ENCODE measurements around the gene PLCB1. TPM values are rescaled to one million over a fixed set of nuclear protein-coding genes. Genes with fewer than 3 reads are reported as not detected.
"Not testable (repeated sequence)": the region's sequence is repeated elsewhere in the genome, so short reads cannot be mapped to it uniquely, and the experiment has no call there.

Gene PLCB1
- total and polyA plus RNA-seq, 2 experiments from 2014 or later = 6.7 to 20.5 TPM

GRCh38 chr20:8097307-8097706 lies 34.8 kb upstream of the PLCB1 start:
- no peak overlapping the region for H3K4me2 ChIP-seq
- no peaks in the 10 kb centered on the region for H3K9me2 ChIP-seq (replicated peaks; ENCODE audit: insufficient read depth)
- no peaks in the 10 kb centered on the region for H3K36me3 ChIP-seq (replicated peaks; ENCODE audit: insufficient read depth, low read depth)
- 86% methylated on average over 2 of the region's 2 CpGs for WGBS (ENCODE audit: low lambda C conversion rate, missing lambda C conversion rate)
- H4K20me1 ChIP-seq (ENCODE audit: insufficient read depth, poor library complexity, severe bottlenecking) = no peaks in the 10 kb centered on the region
- no peaks in the 10 kb centered on the region for H3K79me2 ChIP-seq
- H3K4me1 ChIP-seq (ENCODE audit: insufficient read depth) = peaks cover 17% of the 10 kb centered on the region
- H3K27me3 ChIP-seq = no peaks in the 10 kb centered on the region
- no peak for DNase-seq (ENCODE audit: low spot score)
- TF ChIP-seq EZH2phosphoT487 (IDR thresholded peaks at IDR 0.05; ENCODE audit: low read depth, severe bottlenecking, unreplicated experiment) (no peak), EZH2 (IDR thresholded peaks at IDR 0.05; ENCODE audit: borderline replicate concordance) (no peak), CTCF (IDR thresholded peaks at IDR 0.05; ENCODE audit: poor library complexity) (no peak)
- no peak overlapping the region for H3K4me3 ChIP-seq
- H2AFZ ChIP-seq = no peak overlapping the region
- no peak overlapping the region for H3K27ac ChIP-seq
- H3K9me3 ChIP-seq (ENCODE audit: low read depth) = no peaks in the 10 kb centered on the region

GRCh38 chr20:8104252-8104651 lies 27.8 kb upstream of the PLCB1 start:
- 95% methylated on average over 2 of the region's 2 CpGs for WGBS (ENCODE audit: low lambda C conversion rate, missing lambda C conversion rate)
- no peak for DNase-seq (ENCODE audit: low spot score)

GRCh38 chr20:8114612-8115011 lies 17.5 kb upstream of the PLCB1 start:
- 90% methylated on average over 17 of the region's 21 CpGs for WGBS (ENCODE audit: low lambda C conversion rate, missing lambda C conversion rate)
- H3K4me2 ChIP-seq; H4K20me1 ChIP-seq (ENCODE audit: insufficient read depth, poor library complexity, severe bottlenecking); H2AFZ ChIP-seq; DNase-seq (ENCODE audit: low spot score); H3K27me3 ChIP-seq; H3K9me3 ChIP-seq (ENCODE audit: low read depth); H3K27ac ChIP-seq; H3K4me3 ChIP-seq; H3K9me2 ChIP-seq (replicated peaks; ENCODE audit: insufficient read depth); H3K36me3 ChIP-seq (replicated peaks; ENCODE audit: insufficient read depth, low read depth); H3K79me2 ChIP-seq: not testable (repeated sequence)
- H3K4me1 ChIP-seq (ENCODE audit: insufficient read depth) = peaks cover 16% of the 10 kb centered on the region

More at GRCh38 chr20:8104252-8104651, 27.8 kb upstream of the PLCB1 start:
- no peaks in the 10 kb centered on the region for H3K79me2 ChIP-seq
- H3K4me1 ChIP-seq (ENCODE audit: insufficient read depth) = no peaks in the 10 kb centered on the region
- no peaks in the 10 kb centered on the region for H4K20me1 ChIP-seq (ENCODE audit: insufficient read depth, poor library complexity, severe bottlenecking)
- no peak overlapping the region for H3K4me3 ChIP-seq
- no peaks in the 10 kb centered on the region for H3K36me3 ChIP-seq (replicated peaks; ENCODE audit: insufficient read depth, low read depth)
- peaks cover 3% of the 10 kb centered on the region for H3K9me3 ChIP-seq (ENCODE audit: low read depth)
- H3K4me2 ChIP-seq = no peak overlapping the region
- H3K27me3 ChIP-seq = no peaks in the 10 kb centered on the region
- H3K9me2 ChIP-seq (replicated peaks; ENCODE audit: insufficient read depth) = no peaks in the 10 kb centered on the region
- TF ChIP-seq CTCF (IDR thresholded peaks at IDR 0.05; ENCODE audit: poor library complexity) (no peak), EZH2 (IDR thresholded peaks at IDR 0.05; ENCODE audit: borderline replicate concordance) (no peak), EZH2phosphoT487 (IDR thresholded peaks at IDR 0.05; ENCODE audit: low read depth, severe bottlenecking, unreplicated experiment) (no peak)
- no peak overlapping the region for H2AFZ ChIP-seq
- H3K27ac ChIP-seq = no peak overlapping the region

- Histone ChIP-seq H3K27me3 (no peaks in the 10 kb centered on the region), H3K4me1 (ENCODE audit: insufficient read depth) (peaks cover 16% of the 10 kb centered on the region), H2AFZ (no peak overlapping the region), H3K4me3 (no peak overlapping the region), H3K4me2 (no peak overlapping the region), H3K9me2 (replicated peaks; ENCODE audit: insufficient read depth) (no peaks in the 10 kb centered on the region), H3K9me3 (ENCODE audit: low read depth) (no peaks in the 10 kb centered on the region), H3K79me2 (no peaks in the 10 kb centered on the region), H4K20me1 (ENCODE audit: insufficient read depth, poor library complexity, severe bottlenecking) (no peaks in the 10 kb centered on the region), H3K27ac (no peak overlapping the region), H3K36me3 (replicated peaks; ENCODE audit: insufficient read depth, low read depth) (no peaks in the 10 kb centered on the region)
- DNase-seq (ENCODE audit: low spot score) = no peak
- TF ChIP-seq CTCF (IDR thresholded peaks at IDR 0.05; ENCODE audit: poor library complexity) (no peak), EZH2phosphoT487 (IDR thresholded peaks at IDR 0.05; ENCODE audit: low read depth, severe bottlenecking, unreplicated experiment) (no peak)
Measured at GRCh38 chr20:8115436-8115835, 16.6 kb upstream of the PLCB1 start.

Data from hepatocyte (in vitro differentiated cells).